ENCODE measurements around the gene TAS1R3.

DNA sequence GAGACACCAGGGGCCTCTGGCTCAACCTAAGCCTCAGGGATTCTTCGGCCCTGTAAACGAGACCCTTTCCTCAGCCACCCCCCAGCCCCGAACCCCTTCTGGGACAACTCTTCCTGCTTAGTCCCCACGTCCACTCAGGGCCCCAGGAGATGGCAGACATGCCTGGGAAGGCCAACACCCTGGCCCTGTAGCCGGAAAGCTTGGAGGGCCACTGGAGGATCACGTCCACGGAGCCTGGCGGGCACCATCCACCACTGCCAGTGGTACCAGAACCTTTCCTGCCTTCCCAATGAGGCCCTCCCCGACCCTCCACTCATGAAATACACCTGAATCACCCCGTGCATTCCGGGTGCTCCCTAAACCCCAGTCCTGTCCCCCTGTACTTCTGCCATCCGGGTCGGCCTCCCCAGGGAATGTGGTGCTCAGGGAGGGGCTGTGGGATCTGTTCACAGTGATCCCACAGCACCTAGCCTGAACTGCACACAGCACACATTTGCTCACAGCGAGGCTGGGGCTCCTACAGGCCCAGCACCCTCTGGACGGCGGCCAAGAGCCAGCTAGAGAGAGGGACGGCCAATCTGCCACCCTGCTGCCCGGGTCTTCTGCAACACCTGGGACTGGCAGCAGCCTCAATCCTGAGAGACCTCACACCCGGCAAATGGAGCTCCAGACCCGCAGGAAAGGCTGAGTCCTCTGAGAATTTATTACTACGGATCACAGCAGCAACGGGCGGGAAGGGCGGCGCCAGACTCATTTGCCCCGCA lies 42.2 kb downstream of the TAS1R3 start:
- TF ChIP-seq, protein P1, sequence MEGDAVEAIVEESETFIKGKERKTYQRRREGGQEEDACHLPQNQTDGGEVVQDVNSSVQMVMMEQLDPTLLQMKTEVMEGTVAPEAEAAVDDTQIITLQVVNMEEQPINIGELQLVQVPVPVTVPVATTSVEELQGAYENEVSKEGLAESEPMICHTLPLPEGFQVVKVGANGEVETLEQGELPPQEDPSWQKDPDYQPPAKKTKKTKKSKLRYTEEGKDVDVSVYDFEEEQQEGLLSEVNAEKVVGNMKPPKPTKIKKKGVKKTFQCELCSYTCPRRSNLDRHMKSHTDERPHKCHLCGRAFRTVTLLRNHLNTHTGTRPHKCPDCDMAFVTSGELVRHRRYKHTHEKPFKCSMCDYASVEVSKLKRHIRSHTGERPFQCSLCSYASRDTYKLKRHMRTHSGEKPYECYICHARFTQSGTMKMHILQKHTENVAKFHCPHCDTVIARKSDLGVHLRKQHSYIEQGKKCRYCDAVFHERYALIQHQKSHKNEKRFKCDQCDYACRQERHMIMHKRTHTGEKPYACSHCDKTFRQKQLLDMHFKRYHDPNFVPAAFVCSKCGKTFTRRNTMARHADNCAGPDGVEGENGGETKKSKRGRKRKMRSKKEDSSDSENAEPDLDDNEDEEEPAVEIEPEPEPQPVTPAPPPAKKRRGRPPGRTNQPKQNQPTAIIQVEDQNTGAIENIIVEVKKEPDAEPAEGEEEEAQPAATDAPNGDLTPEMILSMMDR (conservative IDR thresholded peaks at IDR 0.05 in 1 of 2, IDR thresholded peaks at IDR 0.05 in 1 of 2; ENCODE audit: extremely low read depth in 1 of 2, insufficient read depth in 1 of 2, low read depth in 1 of 2, low read length in 2 of 2): no peak
- TF ChIP-seq EZH2 (IDR thresholded peaks at IDR 0.05; ENCODE audit: borderline replicate concordance, low read length): no peak
